ENCODE measurements around the gene MT1M. TPM values are rescaled to one million over a fixed set of nuclear protein-coding genes. Genes with fewer than 3 reads are reported as not detected.

MT1M gene
- total and polyA plus RNA-seq, 12 donors, result 0.44 to 50.3 (median 9.3) TPM

- H3K4me1 ChIP-seq (replicated peaks in 1 of 2), result peaks cover 23 to 29% of the 10 kb centered on the region in 2 donors
- peak overlapping the region in 3 of 5 donors; percentile 14 to 89 (median 88) for H3K27ac ChIP-seq
- no peak for TF ChIP-seq CTCF (IDR thresholded peaks at IDR 0.05)
- no peak for TF ChIP-seq POLR2A (IDR thresholded peaks at IDR 0.05)
- intact Hi-C loops (cut with DNase I), result no loop called here
- peak in 6 of 7 donors; percentile 57 to 83 (median 72) for DNase-seq
- H3K9me3 ChIP-seq (replicated peaks in 1 of 3), result no peaks in the 10 kb centered on the region
- 41 to 69% (median 61%) methylated on average over 4 to 6 of the region's 6 CpGs for WGBS, 4 donors
- no peaks in the 10 kb centered on the region for H3K36me3 ChIP-seq (replicated peaks in 1 of 2)
- no peak overlapping the region for H3K4me3 ChIP-seq
- H3K27me3 ChIP-seq, result no peaks in the 10 kb centered on the region
Observed at GRCh38 chr16:56679818-56680217, 47.4 kb downstream of the MT1M start.

GRCh38 chr16:56681939-56682702, 49.7 kb downstream of the MT1M start, which contains the start of gene MT1X:
MT1X (plus strand) TSS chr16:56682470; CDS start chr16:56682541, 71 bp downstream.
- no peaks in the 10 kb centered on the region for H3K9me3 ChIP-seq (replicated peaks in 1 of 3)
- WGBS, 4 donors, result 1% methylated on average over 31 to 49 of the region's 49 CpGs
- H3K4me3 ChIP-seq, result peak within 1 kb of the TSS in 3 of 4 donors; percentile 14 to 66 (median 36)
- H3K27ac ChIP-seq, result peak within 1 kb of the TSS; percentile 52 to 89 (median 75)
- no peak for TF ChIP-seq CTCF (IDR thresholded peaks at IDR 0.05)
- TF ChIP-seq POLR2A (IDR thresholded peaks at IDR 0.05), result peak; percentile 97 to 98
- no peaks in the 10 kb centered on the region for H3K27me3 ChIP-seq
- peaks cover 23 to 26% of the 10 kb centered on the region in 2 donors for H3K4me1 ChIP-seq (replicated peaks in 1 of 2)
- H3K36me3 ChIP-seq (replicated peaks in 1 of 2), result no peaks in the 10 kb centered on the region
- peak; percentile 94 to 97 (median 96) for DNase-seq
- intact Hi-C loops (cut with DNase I), result no loop called here

- WGBS, 4 donors, result 20 to 34% (median 26%) methylated on average over 7 to 8 of the region's 8 CpGs
- peak in 2 of 7 donors; percentile 30 to 59 for DNase-seq
- H3K27ac ChIP-seq, result peak overlapping the region; percentile 23 to 89 (median 75)
- H3K4me1 ChIP-seq (replicated peaks in 1 of 2), result peaks cover 23 to 26% of the 10 kb centered on the region in 2 donors
- no peaks in the 10 kb centered on the region for H3K27me3 ChIP-seq
- H3K4me3 ChIP-seq, result peak overlapping the region in 3 of 4 donors; percentile 14 to 66 (median 36)
- intact Hi-C loops (cut with DNase I), result no loop called here
- H3K9me3 ChIP-seq (replicated peaks in 1 of 3), result no peaks in the 10 kb centered on the region
- no peaks in the 10 kb centered on the region for H3K36me3 ChIP-seq (replicated peaks in 1 of 2)
- TF ChIP-seq CTCF (IDR thresholded peaks at IDR 0.05) (no peak), POLR2A (IDR thresholded peaks at IDR 0.05) (no peak)
Observed at GRCh38 chr16:56682703-56683397, 50.4 kb downstream of the MT1M start.

Other genes starting within 250 kb of the MT1M start
- gene AMFR, start 207.1 kb upstream of the MT1M start, total RNA-seq, result 100 to 1,000 TPM; 165 to 346 (median 226) TPM
- 100 to 1,000 TPM in 1 of 3 donors, 10 to 100 TPM in 2; 40.3 to 117 (median 72.2) TPM for gene AMFR, start 207.1 kb upstream of the MT1M start, polyA plus RNA-seq
- 100 to 1,000 TPM in 5 of 9 donors, 10 to 100 TPM in 4; 20.1 to 113 (median 107) TPM for gene NUDT21, start 181.3 kb upstream of the MT1M start, total RNA-seq
- gene NUDT21, start 181.3 kb upstream of the MT1M start, polyA plus RNA-seq, result 10 to 100 TPM; 20.9 to 81.3 (median 32.4) TPM
- 100 to 1,000 TPM in 3 of 9 donors, 10 to 100 TPM in 6; 28.1 to 183 (median 54.9) TPM for gene OGFOD1, start 181.1 kb upstream of the MT1M start, total RNA-seq
- 100 to 1,000 TPM in 1 of 3 donors, 10 to 100 TPM in 1, 1 to 10 TPM in 1; 9.2 to 132 (median 11.5) TPM for gene OGFOD1, start 181.1 kb upstream of the MT1M start, polyA plus RNA-seq
- 100 to 1,000 TPM; 115 to 329 (median 167) TPM for gene BBS2, start 112.6 kb upstream of the MT1M start, total RNA-seq
- gene BBS2, start 112.6 kb upstream of the MT1M start, polyA plus RNA-seq, result 100 to 1,000 TPM; 156 to 357 (median 324) TPM
- gene MT4, start 67.6 kb upstream of the MT1M start, total RNA-seq, result not detected
- not detected for gene MT4, start 67.6 kb upstream of the MT1M start, polyA plus RNA-seq
- 100 to 1,000 TPM in 2 of 9 donors, 10 to 100 TPM in 6, 1 to 10 TPM in 1; 5.5 to 138 (median 40.6) TPM for gene MT3, start 43.1 kb upstream of the MT1M start, total RNA-seq
- gene MT3, start 43.1 kb upstream of the MT1M start, polyA plus RNA-seq, result 100 to 1,000 TPM in 2 of 3 donors, 10 to 100 TPM in 1; 54.2 to 354 (median 169) TPM
- 1,000 to 10,000 TPM in 3 of 9 donors, 100 to 1,000 TPM in 5, 10 to 100 TPM in 1; 43.8 to 6,828 (median 396) TPM for gene MT2A, start 24.1 kb upstream of the MT1M start, total RNA-seq
- gene MT2A, start 24.1 kb upstream of the MT1M start, polyA plus RNA-seq, result 1,000 to 10,000 TPM in 1 of 3 donors, 100 to 1,000 TPM in 2; 442 to 2,904 (median 888) TPM
- 1,000 to 10,000 TPM in 1 of 9 donors, 100 to 1,000 TPM in 8; 105 to 1,395 (median 311) TPM for gene MT1E, start 6.9 kb upstream of the MT1M start, total RNA-seq
- gene MT1E, start 6.9 kb upstream of the MT1M start, polyA plus RNA-seq, result 1,000 to 10,000 TPM in 1 of 3 donors, 100 to 1,000 TPM in 2; 452 to 1,382 (median 541) TPM
- gene MT1A, start 6.0 kb downstream of the MT1M start, total RNA-seq, result 100 to 1,000 TPM in 1 of 9 donors, 10 to 100 TPM in 4, 1 to 10 TPM in 3, not detected in 1; 6.9 to 107 (median 15.9) TPM
- 100 to 1,000 TPM in 2 of 3 donors, 10 to 100 TPM in 1; 16.5 to 273 (median 100) TPM for gene MT1A, start 6.0 kb downstream of the MT1M start, polyA plus RNA-seq
- gene MT1B, start 19.2 kb downstream of the MT1M start, total RNA-seq, result not detected
- gene MT1B, start 19.2 kb downstream of the MT1M start, polyA plus RNA-seq, result not detected
- gene MT1F, start 25.3 kb downstream of the MT1M start, total RNA-seq, result 100 to 1,000 TPM in 1 of 9 donors, 10 to 100 TPM in 8; 10.8 to 204 (median 37.4) TPM
- 100 to 1,000 TPM in 1 of 3 donors, 10 to 100 TPM in 2; 46.1 to 107 (median 73.6) TPM for gene MT1F, start 25.3 kb downstream of the MT1M start, polyA plus RNA-seq
- 100 to 1,000 TPM in 1 of 9 donors, 10 to 100 TPM in 4, 1 to 10 TPM in 3, not detected in 1; 3.7 to 146 (median 11.5) TPM for gene MT1G, start 35.4 kb downstream of the MT1M start, total RNA-seq
- 10 to 100 TPM; 26.1 to 87.2 (median 26.4) TPM for gene MT1G, start 35.4 kb downstream of the MT1M start, polyA plus RNA-seq
- gene MT1H, start 37.2 kb downstream of the MT1M start, total RNA-seq, result under 1 TPM in 1 of 9 donors, not detected in 8; 0.54 TPM
- gene MT1H, start 37.2 kb downstream of the MT1M start, polyA plus RNA-seq, result under 1 TPM in 1 of 3 donors, not detected in 2; 0.98 TPM
- gene MT1X, start 49.8 kb downstream of the MT1M start, total RNA-seq, result 100 to 1,000 TPM in 4 of 9 donors, 10 to 100 TPM in 5; 29.4 to 373 (median 90.4) TPM
- 100 to 1,000 TPM in 2 of 3 donors, 10 to 100 TPM in 1; 65.3 to 438 (median 108) TPM for gene MT1X, start 49.8 kb downstream of the MT1M start, polyA plus RNA-seq
- 10 to 100 TPM; 29.3 to 71.1 (median 39.7) TPM for gene NUP93, start 97.5 kb downstream of the MT1M start, total RNA-seq
- 10 to 100 TPM; 35.8 to 65.1 (median 52.7) TPM for gene NUP93, start 97.5 kb downstream of the MT1M start, polyA plus RNA-seq
- under 1 TPM in 1 of 9 donors, not detected in 8; 0.06 TPM for gene SLC12A3, start 232.5 kb downstream of the MT1M start, total RNA-seq
- under 1 TPM in 1 of 3 donors, not detected in 2; 0.03 TPM for gene SLC12A3, start 232.5 kb downstream of the MT1M start, polyA plus RNA-seq